HT1080 (cell line): ENCODE measurements around the gene COL6A1. TPM values are rescaled to one million over a fixed set of nuclear protein-coding genes. Genes with fewer than 3 reads are reported as not detected.

Source experiments
- DNase-seq: peaks from one replicate; pipeline ENCODE4 v3.0.0-alpha.2; 2015; ENCODE audit warnings: low read depth
- total RNA-seq: library from RNA; depleted of rRNA; stranded (reverse); fragments of >200 nt; shearing (Covaris generic); gene quantifications from 2 replicates; pipeline ENCODE4 v1.2.3, GENCODE V29; 2014

The COL6A1 gene
- total RNA-seq, 1 experiment from 2014 or later, result 95.1 TPM

DNA sequence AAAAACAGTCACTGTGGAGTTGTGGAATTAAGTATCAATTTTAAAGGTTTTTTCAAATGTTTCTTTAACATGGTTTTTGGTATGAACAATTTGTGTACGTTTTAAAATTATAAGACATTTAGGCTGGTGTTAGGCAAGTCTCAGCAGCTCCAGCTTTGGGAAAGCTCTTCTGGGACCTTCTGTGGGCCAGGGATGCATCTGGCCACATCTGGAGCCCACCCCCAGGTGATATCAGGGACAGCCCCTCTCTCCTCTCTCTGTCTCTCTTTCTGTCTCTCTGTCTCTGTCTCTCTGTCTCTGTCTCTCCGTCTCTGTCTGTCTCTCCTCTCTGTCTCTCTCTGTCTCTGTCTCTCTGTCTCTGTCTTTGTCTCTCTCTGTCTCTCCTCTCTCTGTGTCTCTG lies 1.3 kb upstream of the COL6A1 start:
- no peak for DNase-seq

DNA sequence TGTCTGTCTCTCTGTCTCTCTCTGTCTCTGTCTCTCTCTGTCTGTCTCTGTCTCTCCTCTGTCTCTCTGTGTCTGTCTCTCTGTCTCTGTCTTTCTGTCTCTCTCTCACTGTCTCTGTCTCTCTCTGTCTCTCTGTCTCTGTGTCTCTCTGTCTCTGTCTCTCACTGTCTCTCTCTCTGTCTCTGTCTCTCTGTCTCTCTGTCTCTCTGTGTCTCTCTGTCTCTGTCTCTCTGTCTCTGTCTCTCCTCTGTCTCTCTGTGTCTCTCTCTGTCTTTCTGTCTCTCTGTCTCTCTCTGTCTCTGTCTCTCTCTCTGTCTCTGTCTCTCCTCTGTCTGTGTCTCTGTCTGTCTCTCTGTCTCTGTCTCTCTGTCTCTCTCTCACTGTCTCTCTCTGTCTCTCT lies 873 bp upstream of the COL6A1 start:
- DNase-seq, result no peak

DNA sequence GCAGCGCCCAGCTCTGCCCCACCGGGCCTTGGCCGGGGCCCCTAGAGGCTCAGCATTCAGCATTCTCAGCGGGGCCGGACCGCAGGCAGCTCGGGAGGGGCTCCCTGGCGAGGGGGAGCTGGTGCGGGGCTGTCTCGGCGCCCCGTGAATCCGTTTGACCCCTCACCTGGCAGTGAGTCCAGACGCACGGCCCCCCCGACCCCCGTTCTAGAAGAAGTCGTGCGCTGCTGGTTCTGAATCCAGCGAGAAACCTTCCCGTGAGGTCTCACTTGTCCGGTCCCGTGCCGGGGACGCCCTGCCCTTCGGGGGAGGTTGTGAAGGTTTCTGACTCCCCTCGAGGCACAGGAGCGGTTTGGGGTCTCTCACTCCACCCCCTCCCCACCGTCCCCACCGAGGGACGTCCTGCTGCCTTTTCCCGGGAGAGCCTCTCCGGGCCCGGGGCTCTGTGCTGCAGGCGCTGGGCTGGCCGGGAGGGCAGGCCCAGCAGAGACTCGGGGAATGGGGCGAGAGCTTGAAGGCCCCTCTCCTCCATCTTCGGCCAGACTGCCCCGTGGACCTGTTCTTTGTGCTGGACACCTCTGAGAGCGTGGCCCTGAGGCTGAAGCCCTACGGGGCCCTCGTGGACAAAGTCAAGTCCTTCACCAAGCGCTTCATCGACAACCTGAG lies 655 bp downstream of the COL6A1 start:
- no peak for DNase-seq

DNA sequence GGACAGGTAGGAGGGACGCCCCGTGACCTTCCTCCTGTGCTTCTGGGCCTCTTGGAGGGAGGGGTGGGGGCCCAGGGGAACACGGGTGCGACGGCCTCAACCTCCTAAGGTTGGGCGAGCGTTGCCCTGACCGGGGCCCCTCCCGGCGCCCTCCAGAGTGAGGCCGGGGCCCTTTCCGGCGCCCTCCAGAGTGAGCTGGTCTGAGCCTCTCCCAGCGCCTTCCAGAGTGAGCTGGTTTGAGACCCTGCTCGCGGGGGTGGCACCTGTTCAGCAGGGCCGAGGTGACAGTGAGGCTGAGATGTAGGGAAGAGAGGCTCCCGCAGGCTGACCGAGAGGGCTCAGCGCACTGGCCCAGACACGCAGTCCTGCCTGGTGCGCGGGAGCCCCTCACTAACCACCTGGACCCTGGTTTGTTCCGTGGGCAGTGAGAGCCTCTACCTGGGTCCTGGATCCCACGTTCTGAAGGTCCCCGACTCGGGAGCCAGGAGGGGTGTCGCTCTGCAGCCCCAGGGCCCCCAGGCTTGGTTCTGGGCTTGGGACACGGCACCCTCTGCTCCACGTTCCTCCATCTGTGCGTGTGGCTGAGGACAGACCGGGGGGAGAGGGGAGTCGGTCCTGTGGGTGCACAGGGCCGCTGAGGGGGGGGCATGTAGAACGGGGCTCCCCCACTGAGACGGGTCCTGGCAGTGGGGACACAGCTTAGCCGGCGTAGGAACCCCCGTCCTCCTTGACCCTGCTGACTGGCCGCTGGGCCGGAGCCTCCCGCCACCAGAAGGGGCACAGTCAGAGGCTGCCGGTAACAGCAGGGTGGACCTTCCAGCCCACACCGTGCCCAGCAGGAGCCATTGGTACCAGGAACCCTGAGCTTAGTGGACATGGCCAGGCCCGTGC lies 1.4 kb downstream of the COL6A1 start:
- DNase-seq, result no peak

DNA sequence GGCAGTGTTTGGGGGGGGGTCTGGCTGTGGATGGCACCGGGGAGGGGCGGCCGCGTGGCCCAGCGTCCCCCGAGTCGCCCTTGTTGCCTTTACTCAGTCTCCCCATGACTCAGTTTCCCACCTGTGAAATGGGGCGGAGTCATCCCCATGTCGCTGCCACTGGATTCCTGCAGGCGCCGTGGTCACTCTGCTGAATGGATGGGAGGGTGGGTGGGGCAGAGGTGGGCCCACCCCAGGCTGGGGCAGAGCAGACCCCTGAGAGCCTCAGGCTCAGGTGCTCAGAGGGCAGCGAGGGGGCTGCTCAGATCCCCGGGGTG lies 2.0 kb downstream of the COL6A1 start:
- no peak for DNase-seq

DNA sequence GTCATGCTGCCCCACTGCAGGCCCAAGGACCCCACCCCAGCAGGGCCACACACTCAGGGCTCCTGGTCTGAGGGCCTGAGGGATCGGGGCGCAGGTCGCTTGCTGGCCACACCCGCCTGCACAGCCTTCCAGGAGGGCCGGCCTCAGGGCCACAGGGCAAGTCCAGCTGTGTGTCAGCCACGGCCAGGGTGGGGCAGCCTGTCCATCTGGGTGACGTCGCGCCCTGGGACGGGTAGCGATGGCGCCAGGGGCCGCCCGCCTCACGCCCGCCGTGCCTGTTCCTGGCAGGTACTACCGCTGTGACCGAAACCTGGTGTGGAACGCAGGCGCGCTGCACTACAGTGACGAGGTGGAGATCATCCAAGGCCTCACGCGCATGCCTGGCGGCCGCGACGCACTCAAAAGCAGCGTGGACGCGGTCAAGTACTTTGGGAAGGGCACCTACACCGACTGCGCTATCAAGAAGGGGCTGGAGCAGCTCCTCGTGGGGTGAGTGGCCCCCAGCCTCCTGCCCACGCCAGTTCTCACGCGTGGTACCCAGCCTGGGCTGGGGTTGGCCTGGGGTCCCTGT lies 2.5 kb downstream of the COL6A1 start:
- no peak for DNase-seq

DNA sequence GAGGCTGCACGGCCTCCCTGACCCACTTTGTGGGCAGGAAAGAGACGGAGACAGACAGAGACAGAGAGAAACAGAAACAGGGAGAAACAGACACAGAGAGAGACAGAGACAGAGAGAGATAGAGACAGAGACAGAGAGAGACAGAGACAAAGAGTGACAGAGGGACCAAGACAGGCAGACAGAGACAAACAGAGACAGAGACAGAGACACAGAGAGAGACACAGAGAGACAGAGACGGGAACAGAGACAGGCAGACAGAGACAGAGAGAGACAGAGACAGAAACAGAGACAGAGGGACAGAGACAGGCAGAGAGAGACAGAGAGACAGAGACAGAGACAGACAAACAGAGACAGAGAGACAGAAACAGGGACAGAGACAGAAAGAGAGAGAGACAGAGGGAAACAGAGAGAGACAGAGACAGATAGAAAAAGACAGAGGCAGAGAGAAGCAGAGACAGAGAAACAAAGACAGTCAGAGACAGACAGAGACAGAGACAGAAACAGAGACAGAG lies 3.1 kb downstream of the COL6A1 start:
- DNase-seq, result no peak

DNA sequence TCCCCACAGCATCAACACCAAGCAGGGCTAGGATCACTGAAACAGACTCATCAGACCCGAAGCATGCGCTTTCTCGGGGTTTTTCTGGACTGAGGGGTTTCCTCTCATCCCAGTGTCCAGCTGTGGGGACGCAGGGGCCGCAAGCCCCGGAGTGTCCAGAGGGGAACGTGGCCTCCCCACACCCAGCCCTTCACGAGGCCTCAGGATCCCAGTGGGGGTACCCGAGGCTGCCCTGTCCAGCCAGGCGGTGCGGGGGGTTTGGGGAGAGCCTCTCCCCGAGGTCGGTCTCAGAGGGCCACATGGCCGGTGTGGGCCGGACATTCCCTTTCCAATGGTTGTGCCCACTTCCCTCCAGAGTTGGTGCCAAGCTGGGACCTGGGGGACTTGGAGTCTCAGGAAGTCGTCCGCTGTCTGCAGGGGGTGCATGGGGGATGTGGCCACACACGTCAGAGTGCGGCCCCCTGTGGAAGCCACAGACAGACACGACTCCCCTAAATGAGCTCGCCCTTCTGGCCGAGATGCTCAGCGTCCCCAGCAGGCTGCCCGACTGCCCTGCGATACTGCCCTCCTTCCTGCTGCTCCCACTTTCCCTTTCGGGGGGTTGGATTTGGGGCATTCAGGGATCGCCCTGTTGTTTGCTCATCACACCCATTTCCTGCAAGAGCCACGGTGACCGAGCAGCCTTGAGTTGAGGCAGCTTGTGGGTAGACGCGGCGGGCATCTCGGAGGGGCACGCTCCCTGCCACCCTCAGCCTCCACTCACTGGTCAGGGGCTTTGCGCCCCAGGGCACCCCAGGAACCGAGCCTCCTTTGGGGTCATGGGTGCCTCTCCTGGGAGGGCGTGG lies 4.1 kb downstream of the COL6A1 start:
- DNase-seq, result no peak

DNA sequence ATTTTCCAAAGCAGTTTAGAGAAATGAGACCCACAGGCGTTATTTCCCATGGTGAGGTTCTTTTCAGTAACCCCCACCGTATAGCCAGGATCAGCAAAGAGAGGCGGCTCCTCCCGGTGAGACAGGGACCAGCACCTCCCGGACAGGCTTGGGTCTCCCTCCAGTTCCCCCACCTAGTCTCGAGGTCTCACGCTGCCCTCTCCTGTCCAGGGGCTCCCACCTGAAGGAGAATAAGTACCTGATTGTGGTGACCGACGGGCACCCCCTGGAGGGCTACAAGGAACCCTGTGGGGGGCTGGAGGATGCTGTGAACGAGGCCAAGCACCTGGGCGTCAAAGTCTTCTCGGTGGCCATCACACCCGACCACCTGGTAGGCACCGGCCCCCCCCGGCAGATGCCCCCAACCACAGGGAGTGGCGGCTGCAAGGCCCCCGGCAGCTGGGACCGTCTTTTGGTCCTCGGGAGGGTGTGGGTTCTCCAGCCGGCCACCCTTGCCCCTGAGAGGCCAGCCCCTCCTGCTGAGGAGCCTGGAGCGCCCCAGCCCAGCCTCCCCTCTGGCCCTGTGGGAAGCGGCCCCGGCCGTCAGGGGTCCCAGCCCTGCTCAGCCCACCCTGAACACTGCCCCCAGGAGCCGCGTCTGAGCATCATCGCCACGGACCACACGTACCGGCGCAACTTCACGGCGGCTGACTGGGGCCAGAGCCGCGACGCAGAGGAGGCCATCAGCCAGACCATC lies 4.9 kb downstream of the COL6A1 start:
- no peak for DNase-seq

DNA sequence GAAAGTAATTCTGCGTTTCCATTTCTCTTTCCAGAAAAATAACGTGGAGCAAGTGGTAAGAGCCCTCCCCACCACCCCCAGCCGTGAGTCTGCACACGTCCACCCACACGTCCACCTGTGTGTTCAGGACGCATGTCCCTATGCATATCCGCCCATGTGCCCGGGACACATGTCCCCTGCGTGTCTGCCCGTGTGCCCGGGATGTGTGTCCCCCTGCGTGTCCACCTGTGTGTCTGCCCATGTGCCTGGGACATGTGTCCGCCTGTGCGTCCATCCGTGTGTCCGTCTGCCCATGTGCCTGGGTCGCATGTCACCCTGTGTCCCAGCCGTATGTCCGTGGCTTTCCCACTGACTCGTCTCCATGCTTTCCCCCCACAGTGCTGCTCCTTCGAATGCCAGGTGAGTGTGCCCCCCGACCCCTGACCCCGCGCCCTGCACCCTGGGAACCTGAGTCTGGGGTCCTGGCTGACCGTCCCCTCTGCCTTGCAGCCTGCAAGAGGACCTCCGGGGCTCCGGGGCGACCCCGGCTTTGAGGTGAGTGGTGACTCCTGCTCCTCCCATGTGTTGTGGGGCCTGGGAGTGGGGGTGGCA lies 5.6 kb downstream of the COL6A1 start:
- DNase-seq, result no peak

DNA sequence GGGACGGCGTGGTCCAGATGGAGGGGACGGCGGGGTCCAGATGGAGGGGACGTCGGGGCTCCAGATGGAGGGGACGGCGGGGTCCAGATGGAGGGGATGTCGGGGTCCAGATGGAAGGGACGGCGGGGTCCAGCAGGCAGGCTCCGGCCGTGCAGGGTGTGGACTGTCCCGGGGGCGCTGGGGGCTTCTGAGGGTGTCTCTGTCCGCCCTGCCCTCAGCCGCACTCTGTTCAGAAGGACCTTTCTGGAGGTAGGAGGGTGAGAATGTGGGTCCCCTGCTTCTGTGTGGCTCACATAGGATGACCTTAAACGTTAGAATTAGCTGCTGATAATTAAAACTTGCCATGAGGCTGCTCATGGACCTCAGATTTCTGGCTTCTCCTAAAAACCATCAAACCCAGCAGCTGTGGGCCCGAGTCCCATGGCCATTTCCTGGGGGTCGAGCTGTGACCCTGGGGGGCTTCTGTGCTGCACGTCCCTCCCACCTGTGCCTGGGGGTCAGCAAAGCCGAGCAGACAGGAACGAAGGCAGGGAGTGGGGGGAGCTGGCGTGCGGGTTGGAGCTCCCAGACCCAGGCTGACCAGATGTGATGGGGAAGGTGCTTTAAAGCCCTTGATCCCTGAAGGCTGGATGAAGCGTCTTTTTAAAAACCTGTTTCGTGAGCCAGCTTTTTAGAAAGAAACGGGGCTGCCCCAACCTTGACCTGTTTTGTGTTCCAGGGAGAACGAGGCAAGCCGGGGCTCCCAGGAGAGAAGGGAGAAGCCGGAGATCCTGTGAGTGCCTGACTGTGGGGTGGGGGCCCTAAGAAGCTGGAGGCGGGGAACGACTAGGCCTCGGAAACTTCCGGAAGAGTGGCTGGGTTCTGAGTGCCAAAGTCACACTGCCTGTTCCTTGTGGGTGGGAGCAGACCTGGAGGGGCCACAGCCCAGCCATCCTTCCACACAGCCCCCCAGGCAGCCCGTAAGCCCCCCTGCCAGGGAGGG lies 7.1 kb downstream of the COL6A1 start:
- DNase-seq, result no peak

DNA sequence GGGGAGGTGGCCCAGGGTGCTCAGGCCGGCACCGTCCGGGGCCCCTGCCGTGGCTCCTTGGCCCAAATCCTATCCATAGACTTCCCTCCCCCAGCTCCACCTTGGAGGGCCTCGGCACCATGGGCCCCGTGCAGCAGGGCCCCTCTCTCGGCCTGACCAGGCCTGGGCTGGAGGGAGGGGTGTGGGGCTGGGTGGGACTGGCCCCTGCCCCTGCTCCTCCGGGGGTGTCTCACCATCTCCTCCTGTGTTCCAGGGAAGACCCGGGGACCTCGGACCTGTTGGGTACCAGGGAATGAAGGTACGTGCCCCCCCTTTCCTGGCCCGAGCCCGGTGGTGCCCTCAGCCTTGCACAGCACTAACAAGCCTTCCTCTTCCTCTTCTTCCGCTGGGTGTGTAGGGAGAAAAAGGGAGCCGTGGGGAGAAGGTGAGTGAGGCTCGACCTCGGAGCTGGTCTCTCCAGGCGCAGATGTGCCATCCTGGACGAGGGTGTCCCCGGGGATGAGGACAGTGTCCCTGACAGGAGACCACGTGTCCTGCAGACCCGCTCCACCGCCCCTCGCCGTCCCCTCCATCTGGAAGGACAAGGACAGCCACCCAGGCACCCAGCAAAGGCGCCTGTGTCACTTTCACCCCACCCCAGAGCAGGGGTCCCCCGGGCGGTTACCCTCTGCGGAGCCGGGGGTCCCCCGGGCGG lies 7.9 kb downstream of the COL6A1 start:
- DNase-seq, result no peak

DNA sequence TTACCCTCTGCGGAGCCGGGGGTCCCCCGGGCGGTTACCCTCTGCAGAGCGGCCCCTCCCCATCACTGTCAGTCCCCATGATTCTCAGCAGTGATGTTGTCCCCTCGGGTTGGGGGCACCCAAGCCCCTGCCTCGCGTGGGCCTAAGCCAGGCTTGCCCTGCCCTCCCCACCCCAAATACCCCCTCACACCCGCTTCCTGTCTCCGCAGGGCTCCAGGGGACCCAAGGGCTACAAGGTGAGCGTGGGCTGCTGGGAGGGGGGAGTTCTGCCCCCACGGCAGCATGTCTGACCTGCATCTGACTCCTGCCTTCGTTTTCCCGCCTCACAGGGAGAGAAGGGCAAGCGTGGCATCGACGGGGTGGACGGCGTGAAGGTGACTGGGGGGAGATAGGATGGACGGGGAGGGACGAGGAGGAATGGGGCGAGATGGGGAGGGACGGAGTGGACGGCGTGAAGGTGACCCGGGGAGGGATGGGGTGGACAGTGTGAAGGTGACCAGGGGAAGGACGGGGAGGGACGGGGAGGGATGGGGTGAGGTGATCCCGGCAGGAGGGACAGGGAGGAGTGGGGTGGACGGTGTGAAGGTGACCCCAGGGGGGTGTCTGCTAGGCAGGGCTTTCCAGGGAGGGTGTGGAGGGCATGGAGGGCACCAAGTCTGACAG lies 8.6 kb downstream of the COL6A1 start:
- DNase-seq, result no peak

DNA sequence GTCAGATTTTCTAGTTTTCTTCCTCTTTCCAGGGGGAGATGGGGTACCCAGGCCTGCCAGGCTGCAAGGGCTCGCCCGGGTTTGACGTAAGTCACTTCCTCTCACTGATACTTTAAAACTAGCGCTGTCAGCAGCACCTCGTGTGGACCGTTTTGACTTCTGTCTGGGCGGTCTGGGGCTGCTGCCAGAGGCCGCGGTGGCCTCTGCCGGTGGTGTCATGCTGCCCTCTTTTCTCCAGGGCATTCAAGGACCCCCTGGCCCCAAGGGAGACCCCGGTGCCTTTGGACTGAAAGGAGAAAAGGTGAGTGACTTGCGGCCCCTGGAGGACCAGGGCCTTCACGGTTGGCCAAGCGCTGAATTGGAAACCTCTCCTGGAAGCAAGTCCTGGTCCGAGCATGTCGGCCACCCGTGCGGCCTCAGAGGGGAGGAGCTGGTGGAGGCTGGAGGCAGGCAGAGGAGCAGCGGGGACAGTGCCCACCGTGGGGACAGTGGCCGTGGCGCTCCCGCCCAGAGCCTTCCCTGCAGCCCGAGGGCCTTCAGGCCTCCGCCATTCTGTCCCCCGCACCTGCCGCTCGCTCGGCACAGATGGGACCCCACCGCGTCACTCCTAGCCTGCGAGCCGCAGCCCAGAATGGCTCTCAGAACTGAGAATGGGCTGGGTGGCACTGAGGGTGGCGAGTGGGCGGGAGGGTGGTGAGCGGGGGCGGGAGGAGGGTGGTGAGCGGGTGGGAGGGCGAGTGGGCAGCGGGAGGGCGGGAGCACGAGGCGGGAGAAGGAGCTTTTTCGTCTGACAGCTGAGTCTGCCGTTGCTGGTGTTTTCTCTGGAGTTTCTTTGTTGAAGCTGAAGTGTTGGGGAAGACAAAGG lies 9.4 kb downstream of the COL6A1 start:
- no peak for DNase-seq

DNA sequence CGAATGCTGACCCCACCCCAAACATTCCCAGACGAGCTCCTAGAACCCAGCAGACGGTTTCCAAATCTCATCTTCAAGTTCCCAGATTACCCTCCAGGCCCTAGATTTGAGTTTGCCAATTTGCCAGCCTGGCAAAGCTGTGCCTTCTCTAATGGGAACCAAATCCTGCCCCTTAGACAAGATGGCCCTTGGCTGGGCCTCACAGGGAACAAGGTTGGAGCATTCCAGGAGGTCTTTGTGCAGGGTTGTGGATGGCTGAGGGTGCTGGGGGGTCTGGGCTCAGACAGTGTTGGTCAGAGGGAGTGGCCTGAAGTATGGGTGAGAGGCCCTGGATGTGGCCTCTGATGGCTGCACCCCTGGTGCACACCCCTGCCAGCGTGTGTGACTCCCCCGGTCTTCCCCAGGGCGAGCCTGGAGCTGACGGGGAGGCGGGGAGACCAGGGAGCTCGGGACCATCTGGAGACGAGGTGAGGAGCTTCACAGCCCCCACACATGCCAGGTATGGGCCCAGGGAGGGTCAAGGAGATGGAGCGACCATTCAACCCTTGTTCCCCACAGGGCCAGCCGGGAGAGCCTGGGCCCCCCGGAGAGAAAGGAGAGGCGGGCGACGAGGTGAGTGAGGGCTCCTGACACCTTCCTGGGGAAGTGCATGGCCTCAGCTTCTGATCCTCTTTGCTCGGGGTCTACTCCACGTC lies 10.2 kb downstream of the COL6A1 start:
- no peak for DNase-seq
